Upper lobe of left lung (tissue), 6 donors: Measurements from ENCODE around the gene OR2M7. TPM values are rescaled to one million over a fixed set of nuclear protein-coding genes. Genes with fewer than 3 reads are reported as not detected.

Source experiments
- ATAC-seq, 2 donors: fragments of 200-7000 bp; cut with Tn5 transposase; one replicate each; pipeline ENCODE4 v1.9.1; 2022; ENCODE audit warnings: mild to moderate bottlenecking in 2 of 2, moderate library complexity in 2 of 2; ENCODE audit not compliant: low FRiP score in 2 of 2
- DNase-seq, 2 donors: peaks; one replicate each; pipeline ENCODE4 v3.0.0-alpha.2; 2019 to 2020
- H3K27ac ChIP-seq, 4 donors: fragments of 200-600 bp; sonication (generic); one replicate each; pipeline ENCODE4 v1.5.1; 2016 to 2019
- H3K27me3 ChIP-seq, 4 donors: fragments of 200-600 bp; sonication (generic); one replicate each; pipeline ENCODE4 v1.5.1; 2017 to 2019
- H3K36me3 ChIP-seq, 4 donors: fragments of 200-600 bp; sonication (generic); one replicate each; pipeline ENCODE4 v1.5.1; 2016 to 2019
- H3K4me1 ChIP-seq, 4 donors: fragments of 200-600 bp; sonication (generic); one replicate each; pipeline ENCODE4 v1.5.1; 2018 to 2019
- H3K4me3 ChIP-seq, 4 donors: fragments of 200-600 bp; sonication (generic); one replicate each; pipeline ENCODE4 v1.5.1; 2017 to 2019; ENCODE audit warnings: mild to moderate bottlenecking in 2 of 4, moderate library complexity in 1 of 4
- H3K9me3 ChIP-seq, 4 donors: fragments of 200-600 bp; sonication (generic); one replicate each; pipeline ENCODE4 v1.5.1; 2018 to 2019
- EP300 ChIP-seq, 4 donors: sonication (generic); formaldehyde crosslinking; IDR thresholded peaks; one replicate each; pipeline ENCODE4 v1.5.1; 2017; ENCODE audit warnings: antibody characterized with exemption in 4 of 4, control low read depth in 2 of 4
- POLR2A ChIP-seq, 4 donors: fragments of 450-650 bp; IDR thresholded peaks; one replicate each; pipeline ENCODE4 v1.5.1; 2016 to 2017; ENCODE audit warnings: antibody characterized with exemption in 4 of 4, mild to moderate bottlenecking in 2 of 4
- POLR2AphosphoS5 ChIP-seq, 2 donors: sonication (generic); formaldehyde crosslinking; IDR thresholded peaks; one replicate each; pipeline ENCODE4 v1.5.1; 2017; ENCODE audit warnings: antibody characterized with exemption in 2 of 2
- WGBS, 2 donors: methylation state at CpG; one replicate each; pipeline ENCODE4 v1.1.5; 2017 to 2018; 5-methylcytosine and 5-hydroxymethylcytosine counted together
- total RNA-seq, 6 donors: library from RNA; depleted of rRNA in 4 of 6; stranded (reverse); fragments of >200 nt in 4 of 6; gene quantifications; one replicate each; pipeline versions ENCODE4 v1.1.0 to v1.2.1, GENCODE V29; 2016 to 2021
- TF ChIP-seq, protein P1 (sequence below), 6 experiments: fragments of 450-650 bp in 4 of 6; fragments of 200-600 bp in 2 of 6; sonication (generic) in 2 of 6; IDR thresholded peaks; one replicate each; pipeline ENCODE4 v1.5.1; 2016 to 2019; ENCODE audit warnings: antibody characterized with exemption in 6 of 6
- donor health status: DM: no; HTN: no; CAD: no; lungs with moderate emphysema.
- donor health status: DM: no; HTN: yes; CAD: no; lungs with severe emphysema.

Gene OR2M7, protein sequence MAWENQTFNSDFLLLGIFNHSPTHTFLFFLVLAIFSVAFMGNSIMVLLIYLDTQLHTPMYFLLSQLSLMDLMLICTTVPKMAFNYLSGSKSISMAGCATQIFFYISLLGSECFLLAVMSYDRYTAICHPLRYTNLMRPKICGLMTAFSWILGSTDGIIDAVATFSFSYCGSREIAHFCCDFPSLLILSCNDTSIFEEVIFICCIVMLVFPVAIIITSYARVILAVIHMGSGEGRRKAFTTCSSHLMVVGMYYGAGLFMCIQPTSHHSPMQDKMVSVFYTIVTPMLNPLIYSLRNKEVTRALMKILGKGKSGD
- not detected for total RNA-seq

DNA sequence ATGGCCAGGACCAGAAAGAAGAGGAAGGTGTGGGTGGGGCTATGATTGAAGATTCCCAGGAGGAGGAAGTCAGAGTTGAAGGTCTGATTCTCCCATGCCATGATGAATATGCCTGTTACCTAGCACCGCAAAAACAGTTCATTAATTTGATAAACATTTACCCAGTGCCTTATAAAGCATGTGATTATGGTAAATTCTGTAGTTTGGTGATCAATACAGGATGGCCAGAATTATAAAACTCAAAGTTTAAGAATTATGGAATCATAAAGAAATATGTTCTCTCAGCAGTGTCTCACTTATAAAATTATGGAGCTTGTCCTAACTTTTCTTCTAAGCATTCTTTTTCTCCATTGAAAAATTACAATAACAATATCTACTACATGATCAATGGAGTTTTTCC, at the start of gene OR2M7:
TSS of gene OR2M7 (minus strand) at position 101 of the 400 bp plus-strand sequence. CDS start at position 101, 0 bp downstream.
- no peaks in the 10 kb centered on the region for H3K4me1 ChIP-seq
- no peak for DNase-seq
- no peaks in the 10 kb centered on the region for H3K27me3 ChIP-seq
- no peaks in the 10 kb centered on the region for H3K9me3 ChIP-seq
- no peak within 1 kb of the TSS for H3K27ac ChIP-seq
- TF ChIP-seq, protein P1, sequence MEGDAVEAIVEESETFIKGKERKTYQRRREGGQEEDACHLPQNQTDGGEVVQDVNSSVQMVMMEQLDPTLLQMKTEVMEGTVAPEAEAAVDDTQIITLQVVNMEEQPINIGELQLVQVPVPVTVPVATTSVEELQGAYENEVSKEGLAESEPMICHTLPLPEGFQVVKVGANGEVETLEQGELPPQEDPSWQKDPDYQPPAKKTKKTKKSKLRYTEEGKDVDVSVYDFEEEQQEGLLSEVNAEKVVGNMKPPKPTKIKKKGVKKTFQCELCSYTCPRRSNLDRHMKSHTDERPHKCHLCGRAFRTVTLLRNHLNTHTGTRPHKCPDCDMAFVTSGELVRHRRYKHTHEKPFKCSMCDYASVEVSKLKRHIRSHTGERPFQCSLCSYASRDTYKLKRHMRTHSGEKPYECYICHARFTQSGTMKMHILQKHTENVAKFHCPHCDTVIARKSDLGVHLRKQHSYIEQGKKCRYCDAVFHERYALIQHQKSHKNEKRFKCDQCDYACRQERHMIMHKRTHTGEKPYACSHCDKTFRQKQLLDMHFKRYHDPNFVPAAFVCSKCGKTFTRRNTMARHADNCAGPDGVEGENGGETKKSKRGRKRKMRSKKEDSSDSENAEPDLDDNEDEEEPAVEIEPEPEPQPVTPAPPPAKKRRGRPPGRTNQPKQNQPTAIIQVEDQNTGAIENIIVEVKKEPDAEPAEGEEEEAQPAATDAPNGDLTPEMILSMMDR (IDR thresholded peaks at IDR 0.05) = no peak
- TF ChIP-seq POLR2AphosphoS5 (IDR thresholded peaks at IDR 0.05) = no peak
- TF ChIP-seq EP300 (IDR thresholded peaks at IDR 0.05) = no peak
- TF ChIP-seq POLR2A (IDR thresholded peaks at IDR 0.05) = no peak
- no peaks in the 10 kb centered on the region for H3K36me3 ChIP-seq
- 91 to 97% methylated on average over 1 of the region's 1 CpG for WGBS, 2 donors
- no peak for ATAC-seq
- H3K4me3 ChIP-seq = no peak within 1 kb of the TSS

DNA sequence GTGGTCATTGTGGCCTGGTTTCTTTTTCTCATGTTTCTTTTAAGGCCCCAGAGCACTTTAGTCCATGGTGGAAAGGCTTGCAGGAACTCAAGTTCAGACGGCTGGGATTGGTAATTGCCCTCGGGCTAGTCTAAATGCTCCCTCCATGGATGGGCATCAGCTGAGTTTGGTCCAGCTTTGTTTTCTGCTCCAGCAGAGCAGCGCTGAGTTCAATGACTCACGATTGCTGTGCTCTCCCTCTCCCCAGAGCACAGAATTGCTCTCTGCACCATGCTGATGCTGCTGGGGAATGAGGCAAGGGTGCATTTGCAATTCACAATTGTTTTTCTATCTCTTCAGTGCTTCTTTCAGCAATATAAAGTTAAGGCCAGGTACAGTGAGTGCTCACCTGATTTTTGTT, 49.4 kb upstream of the OR2M7 start:
- TF ChIP-seq POLR2A (IDR thresholded peaks at IDR 0.05) (no peak), EP300 (IDR thresholded peaks at IDR 0.05) (no peak), POLR2AphosphoS5 (IDR thresholded peaks at IDR 0.05) (no peak)
- TF ChIP-seq, protein P1 (IDR thresholded peaks at IDR 0.05) = no peak
- no peak overlapping the region for H3K4me3 ChIP-seq
- WGBS, 2 donors = 85 to 89% methylated on average over 4 of the region's 4 CpGs
- no peaks in the 10 kb centered on the region for H3K36me3 ChIP-seq
- H3K27ac ChIP-seq = no peak overlapping the region
- no peaks in the 10 kb centered on the region for H3K9me3 ChIP-seq
- DNase-seq = no peak
- no peaks in the 10 kb centered on the region for H3K4me1 ChIP-seq
- ATAC-seq = no peak
- H3K27me3 ChIP-seq = no peaks in the 10 kb centered on the region

DNA sequence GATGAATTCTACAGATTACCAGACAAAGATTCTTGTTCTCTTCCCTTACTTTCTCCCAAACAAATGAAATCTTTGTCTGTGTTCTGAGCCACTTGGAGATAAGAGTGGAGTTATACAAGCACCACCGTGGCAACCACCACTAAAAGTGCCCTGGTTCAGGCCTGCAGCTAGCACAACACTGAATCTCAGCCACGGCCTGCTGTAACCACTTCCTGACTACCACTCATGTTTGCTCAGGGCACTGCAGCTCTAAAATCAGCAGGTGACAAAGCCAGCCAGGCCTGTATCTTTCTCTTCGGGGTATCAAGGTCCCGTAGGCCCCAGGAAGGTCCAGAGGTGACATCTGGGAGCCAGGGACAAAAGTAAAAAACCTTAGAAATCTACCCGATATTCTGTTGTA, 48.0 kb upstream of the OR2M7 start:
- WGBS, 2 donors = 49 to 62% methylated on average over 3 to 5 of the region's 5 CpGs

DNA sequence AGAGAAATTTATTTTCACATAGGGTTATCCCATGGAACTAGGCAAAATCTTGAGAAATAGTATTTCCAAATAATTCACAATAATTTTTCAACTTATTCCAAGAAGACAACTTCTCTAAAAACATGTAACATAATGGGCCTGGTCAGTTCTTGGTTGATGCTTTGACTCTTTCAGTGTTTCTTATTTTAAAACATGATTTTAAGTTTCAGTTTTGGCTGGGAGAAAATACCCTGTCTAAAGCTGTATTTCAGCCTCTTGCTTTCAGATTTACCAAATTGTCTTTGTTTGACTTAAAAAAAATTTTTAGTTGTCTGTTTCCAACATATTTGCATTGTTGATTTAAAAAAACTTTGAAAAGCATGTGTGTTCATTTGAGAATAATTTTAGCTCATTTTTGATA, 42.2 kb upstream of the OR2M7 start:
- no peak overlapping the region for H3K4me3 ChIP-seq
- peaks cover 0 to 5% (median 2%) of the 10 kb centered on the region in 4 donors for H3K9me3 ChIP-seq
- no peak for ATAC-seq

More for the DNA sequence above, 48.0 kb upstream of the OR2M7 start:
- ATAC-seq (no peak), DNase-seq (no peak)
- Histone ChIP-seq H3K9me3 (no peaks in the 10 kb centered on the region), H3K27ac (no peak overlapping the region), H3K4me3 (no peak overlapping the region), H3K36me3 (no peaks in the 10 kb centered on the region), H3K27me3 (no peaks in the 10 kb centered on the region), H3K4me1 (no peaks in the 10 kb centered on the region)
- TF ChIP-seq, protein P1 (IDR thresholded peaks at IDR 0.05) = no peak
- TF ChIP-seq POLR2AphosphoS5 (IDR thresholded peaks at IDR 0.05) (no peak), POLR2A (IDR thresholded peaks at IDR 0.05) (no peak), EP300 (IDR thresholded peaks at IDR 0.05) (no peak)

More for the DNA sequence above, 42.2 kb upstream of the OR2M7 start:
- Histone ChIP-seq H3K27me3 (no peaks in the 10 kb centered on the region), H3K36me3 (no peaks in the 10 kb centered on the region), H3K4me1 (no peaks in the 10 kb centered on the region), H3K27ac (no peak overlapping the region)
- TF ChIP-seq EP300 (IDR thresholded peaks at IDR 0.05) = no peak
- TF ChIP-seq POLR2AphosphoS5 (IDR thresholded peaks at IDR 0.05) = no peak
- TF ChIP-seq, protein P1 (IDR thresholded peaks at IDR 0.05) = no peak
- no peak for TF ChIP-seq POLR2A (IDR thresholded peaks at IDR 0.05)
- DNase-seq = no peak
